ES-I3 (cell line): ENCODE data around the gene SLC23A2.

Source experiments
- H3K36me3 ChIP-seq: 2 replicates; pipeline ENCODE4 v1.6.1; 2013; ENCODE audit warnings: mild to moderate bottlenecking, low read length, control low read depth, moderate library complexity; ENCODE audit not compliant: insufficient read depth
- H3K4me1 ChIP-seq: 2 replicates; pipeline ENCODE4 v1.6.1; 2013; ENCODE audit warnings: mild to moderate bottlenecking, control low read depth, low read length; ENCODE audit not compliant: insufficient read depth
- H3K9ac ChIP-seq: 2 replicates; pipeline ENCODE4 v1.6.1; 2013; ENCODE audit warnings: low read depth, mild to moderate bottlenecking, low read length, moderate library complexity
- H3K9me3 ChIP-seq: 2 replicates; pipeline ENCODE4 v1.6.1; 2013; ENCODE audit warnings: mild to moderate bottlenecking, low read length, moderate library complexity; ENCODE audit not compliant: control insufficient read depth, insufficient read depth

SLC23A2 gene

GRCh38 chr20:4920655-4921054 is 80.7 kb downstream of the SLC23A2 start:
- no peaks in the 10 kb centered on the region for H3K36me3 ChIP-seq
- H3K9me3 ChIP-seq = no peaks in the 10 kb centered on the region
- H3K9ac ChIP-seq = no peak overlapping the region
- H3K4me1 ChIP-seq = peaks cover 19% of the 10 kb centered on the region; the same call in 1 of the 2 replicates

DNA sequence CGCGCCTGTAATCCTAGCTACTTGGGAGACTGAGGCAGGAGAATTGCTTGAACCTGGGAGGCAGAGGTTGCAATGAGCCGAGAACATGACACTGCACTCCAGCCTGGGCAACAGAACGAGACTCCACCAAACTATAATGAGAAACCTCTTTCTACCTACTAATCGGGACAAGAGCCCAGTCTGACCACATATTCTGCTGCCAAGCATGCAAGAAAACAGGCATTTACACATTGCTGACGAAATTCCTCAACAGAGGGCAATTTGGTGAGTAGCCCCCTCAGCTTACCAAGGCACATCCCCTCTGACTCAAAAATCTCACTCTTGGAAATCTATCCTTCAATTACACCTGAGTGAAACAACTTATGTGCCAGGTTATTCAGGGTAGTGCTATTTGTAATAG is 81.2 kb downstream of the SLC23A2 start:
- Histone ChIP-seq H3K4me1 (peaks cover 19% of the 10 kb centered on the region; the same call in 1 of the 2 replicates), H3K9me3 (no peaks in the 10 kb centered on the region), H3K36me3 (no peaks in the 10 kb centered on the region), H3K9ac (no peak overlapping the region)

GRCh38 chr20:4919047-4919704 is 82.1 kb downstream of the SLC23A2 start:
- Histone ChIP-seq H3K9me3 (no peaks in the 10 kb centered on the region), H3K36me3 (no peaks in the 10 kb centered on the region), H3K9ac (no peak overlapping the region), H3K4me1 (peaks cover 16% of the 10 kb centered on the region; the same call in 1 of the 2 replicates)

- no peaks in the 10 kb centered on the region for H3K36me3 ChIP-seq
- H3K9ac ChIP-seq = no peak overlapping the region
- H3K4me1 ChIP-seq = peaks cover 13% of the 10 kb centered on the region; the same call in 1 of the 2 replicates
- no peaks in the 10 kb centered on the region for H3K9me3 ChIP-seq
Observed at GRCh38 chr20:4918473-4918872, 82.8 kb downstream of the SLC23A2 start.

- Histone ChIP-seq H3K9ac (no peak overlapping the region), H3K9me3 (no peaks in the 10 kb centered on the region), H3K4me1 (peaks cover 10% of the 10 kb centered on the region; the same call in 1 of the 2 replicates), H3K36me3 (no peaks in the 10 kb centered on the region)
Observed at GRCh38 chr20:4916971-4917881, 84.1 kb downstream of the SLC23A2 start.

- Histone ChIP-seq H3K4me1 (0 out of 2 replicates have a peak, but pooled peaks cover 8% of the 10 kb centered on the region), H3K36me3 (no peaks in the 10 kb centered on the region), H3K9me3 (no peaks in the 10 kb centered on the region), H3K9ac (no peak overlapping the region)
Observed at GRCh38 chr20:4913147-4913546, 88.2 kb downstream of the SLC23A2 start.

DNA sequence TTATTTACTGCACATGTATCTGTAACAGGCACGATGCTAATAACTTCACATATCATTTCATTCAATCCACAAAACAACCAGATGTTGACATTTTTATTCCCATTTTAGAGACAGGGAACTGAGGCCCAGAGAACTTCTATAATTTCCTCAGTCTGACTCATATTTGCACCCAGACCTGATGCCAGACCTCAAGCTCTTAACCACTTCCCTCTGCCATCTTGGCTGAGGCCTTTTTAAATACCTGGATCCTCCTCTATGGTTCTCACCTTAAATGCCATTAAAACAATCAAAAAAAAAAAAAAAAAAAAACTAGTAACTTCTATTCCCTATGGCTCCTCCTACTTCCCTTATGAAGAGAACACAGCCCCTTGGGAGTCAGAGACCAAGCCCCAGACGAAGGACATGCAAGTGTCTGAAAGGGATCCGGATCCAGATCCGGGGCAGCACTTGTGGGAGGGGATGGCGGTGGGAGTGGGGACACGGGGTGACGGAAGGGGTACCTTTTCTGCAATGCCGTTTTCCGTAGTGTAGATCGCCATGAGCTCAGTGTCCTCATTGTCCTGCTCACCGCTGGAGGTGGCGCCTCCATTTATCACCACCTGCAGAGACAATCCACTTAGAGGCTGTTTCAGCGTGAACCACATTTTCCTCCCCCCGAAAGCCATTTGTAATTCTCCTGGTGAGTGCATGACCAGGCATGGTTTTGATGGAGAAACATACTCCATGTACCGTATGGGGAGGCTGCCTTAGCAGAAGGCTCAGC is 88.7 kb downstream of the SLC23A2 start:
- Histone ChIP-seq H3K36me3 (no peaks in the 10 kb centered on the region), H3K4me1 (0 out of 2 replicates have a peak, but pooled peaks cover 7% of the 10 kb centered on the region), H3K9me3 (no peaks in the 10 kb centered on the region), H3K9ac (no peak overlapping the region)

DNA sequence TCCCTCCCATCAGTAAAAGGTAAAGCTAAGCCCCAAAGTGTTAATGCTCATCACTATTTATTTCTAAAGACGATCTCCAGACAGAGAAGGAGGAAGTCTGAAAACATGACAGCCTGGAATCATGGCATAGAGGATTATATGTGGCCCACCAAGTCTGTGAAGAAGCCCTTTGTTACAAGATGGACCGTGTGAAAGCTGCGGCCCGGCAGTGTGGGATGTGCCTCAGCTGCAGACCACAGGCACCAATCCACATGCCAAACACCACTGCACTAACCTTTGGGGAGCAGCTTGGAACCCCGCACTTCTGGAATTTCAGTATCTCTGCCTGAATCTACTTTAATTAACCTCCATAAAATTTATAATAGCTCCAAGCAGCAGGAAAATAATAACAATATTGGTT is 90.4 kb downstream of the SLC23A2 start:
- Histone ChIP-seq H3K36me3 (no peaks in the 10 kb centered on the region), H3K9me3 (no peaks in the 10 kb centered on the region), H3K4me1 (no peaks in the 10 kb centered on the region), H3K9ac (no peak overlapping the region)

DNA sequence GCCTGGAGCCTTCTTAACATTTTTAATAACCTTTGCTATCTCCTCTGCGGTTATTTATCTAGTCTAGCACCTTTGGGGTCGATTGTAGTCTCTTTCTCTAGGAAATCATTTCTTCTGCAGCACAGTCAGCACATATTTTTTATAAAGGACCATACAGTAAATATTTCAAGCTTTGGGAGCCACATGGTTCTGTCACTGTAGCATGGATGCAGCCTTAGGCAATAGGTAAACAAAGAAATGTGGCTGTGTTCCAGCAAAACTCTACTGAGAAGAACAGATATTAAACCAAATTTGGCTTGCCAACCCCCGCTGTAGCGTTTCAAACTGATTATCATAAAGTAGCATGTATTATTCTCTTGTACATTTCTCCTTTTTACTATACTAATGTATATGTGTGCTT is 95.7 kb downstream of the SLC23A2 start:
- Histone ChIP-seq H3K4me1 (no peaks in the 10 kb centered on the region), H3K9ac (no peak overlapping the region), H3K9me3 (no peaks in the 10 kb centered on the region), H3K36me3 (no peaks in the 10 kb centered on the region)

DNA sequence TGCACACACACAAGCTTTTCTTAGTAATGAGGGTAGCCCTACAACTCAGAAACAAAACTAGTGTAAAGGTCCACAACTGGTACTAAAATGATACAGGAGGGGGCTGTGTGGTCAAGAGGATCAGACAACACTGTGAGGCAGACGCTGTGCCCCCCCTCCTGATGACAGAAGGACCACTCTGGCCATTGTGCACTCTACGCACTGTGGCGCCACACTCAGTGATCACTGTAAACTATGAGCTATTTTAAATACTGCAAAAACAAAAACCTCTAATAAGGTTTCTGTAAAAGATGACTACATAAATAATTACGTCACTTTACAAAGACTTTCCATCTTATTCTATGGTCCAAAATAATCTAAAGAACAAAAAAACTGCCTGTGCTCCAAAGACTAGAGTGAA is 96.1 kb downstream of the SLC23A2 start:
- no peak overlapping the region for H3K9ac ChIP-seq

DNA sequence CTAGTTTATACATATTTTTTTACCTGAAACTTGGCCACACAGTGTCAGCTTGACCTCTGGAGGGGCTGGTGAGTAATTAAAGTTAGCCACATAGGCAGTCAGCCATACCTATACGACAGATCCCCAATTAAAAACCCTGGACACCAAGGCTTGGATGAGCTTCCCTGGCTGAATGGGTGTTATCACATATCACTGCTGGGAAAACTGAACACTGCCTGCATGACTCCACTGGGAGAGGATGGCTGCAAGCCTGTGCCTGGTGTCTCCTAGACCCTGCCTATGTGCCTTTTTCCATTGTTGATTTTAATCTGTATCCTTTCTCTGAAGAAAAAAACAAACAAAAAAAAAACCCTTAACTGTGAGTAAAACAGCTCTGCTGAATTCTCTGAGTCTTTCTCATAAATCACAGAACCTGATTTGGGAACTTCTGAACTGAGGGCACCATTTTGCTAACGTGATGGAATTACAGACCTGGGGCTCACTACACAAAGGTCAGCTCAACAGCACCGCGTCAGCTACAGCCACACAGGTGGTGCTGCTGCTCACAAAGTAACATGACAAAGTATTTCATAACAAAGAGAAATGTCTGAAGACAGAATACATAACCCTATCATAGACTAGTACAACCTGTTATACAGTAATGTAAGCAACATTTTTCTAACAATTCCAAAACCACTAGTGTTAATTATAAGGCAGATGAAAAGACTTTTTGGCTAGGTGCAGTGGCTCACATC is 97.0 kb downstream of the SLC23A2 start:
- H3K4me1 ChIP-seq = no peaks in the 10 kb centered on the region
- no peaks in the 10 kb centered on the region for H3K36me3 ChIP-seq
- no peaks in the 10 kb centered on the region for H3K9me3 ChIP-seq
- H3K9ac ChIP-seq = no peak overlapping the region

More for the DNA sequence above, 96.1 kb downstream of the SLC23A2 start:
- Histone ChIP-seq H3K36me3 (no peaks in the 10 kb centered on the region), H3K9me3 (no peaks in the 10 kb centered on the region), H3K4me1 (no peaks in the 10 kb centered on the region)

DNA sequence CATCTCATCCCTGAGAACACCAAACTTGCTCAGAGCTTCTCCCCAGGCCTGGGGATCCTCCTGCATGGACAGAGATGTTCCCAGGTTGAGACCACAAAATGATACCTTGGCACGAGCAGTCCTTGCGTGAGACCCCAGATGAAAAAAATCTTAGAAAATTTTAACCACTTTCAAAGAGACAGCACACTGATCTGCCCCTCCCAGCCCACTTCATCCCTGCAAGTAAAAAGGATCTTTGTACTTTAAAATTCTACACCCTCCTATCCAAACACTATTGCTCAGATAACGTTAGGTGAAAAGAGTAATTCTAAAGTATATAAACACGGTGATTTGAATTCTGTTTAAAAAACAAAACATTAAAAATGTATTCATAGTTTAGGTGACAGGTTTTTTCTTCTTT is 98.5 kb downstream of the SLC23A2 start:
- H3K9ac ChIP-seq = no peak overlapping the region
- H3K4me1 ChIP-seq = no peaks in the 10 kb centered on the region; the same call in 1 of the 2 replicates
- no peaks in the 10 kb centered on the region for H3K9me3 ChIP-seq
- no peaks in the 10 kb centered on the region for H3K36me3 ChIP-seq

GRCh38 chr20:4901031-4901818 is 100.1 kb downstream of the SLC23A2 start:
- Histone ChIP-seq H3K4me1 (peaks cover 10% of the 10 kb centered on the region), H3K9ac (no peak overlapping the region), H3K36me3 (no peaks in the 10 kb centered on the region), H3K9me3 (no peaks in the 10 kb centered on the region)
